ENCODE measurements around the gene FCN3.

The FCN3 gene

DNA sequence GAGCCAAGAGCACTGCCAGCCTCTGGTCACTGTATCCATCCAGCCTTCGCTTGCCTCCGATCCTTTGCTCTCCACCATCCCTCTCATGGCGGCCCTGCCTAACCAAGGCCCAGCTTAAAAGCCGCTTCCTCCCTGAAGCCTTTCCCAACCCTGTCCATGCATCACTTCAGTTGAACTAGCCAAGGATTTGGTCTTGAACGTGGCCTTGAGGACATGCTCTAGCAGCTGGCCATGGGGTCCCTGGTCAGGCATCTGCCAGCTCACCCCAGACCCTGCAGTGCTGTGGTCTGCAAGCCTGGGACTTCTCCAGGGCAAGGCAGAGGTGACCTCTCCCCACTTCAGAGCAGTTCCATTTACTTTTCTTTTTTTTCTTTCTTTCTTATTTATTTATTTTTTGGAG, 37.9 kb downstream of the FCN3 start:
- Histone ChIP-seq H3K4me1 (no peaks in the 10 kb centered on the region), H3K36me3 (peaks cover 17% of the 10 kb centered on the region), H3K9me3 (no peaks in the 10 kb centered on the region), H3K27me3 (no peaks in the 10 kb centered on the region), H3K4me3 (ENCODE audit: low read depth, low read length) (no peak overlapping the region)
- DNase-seq = no peak
- TF ChIP-seq, protein P1, sequence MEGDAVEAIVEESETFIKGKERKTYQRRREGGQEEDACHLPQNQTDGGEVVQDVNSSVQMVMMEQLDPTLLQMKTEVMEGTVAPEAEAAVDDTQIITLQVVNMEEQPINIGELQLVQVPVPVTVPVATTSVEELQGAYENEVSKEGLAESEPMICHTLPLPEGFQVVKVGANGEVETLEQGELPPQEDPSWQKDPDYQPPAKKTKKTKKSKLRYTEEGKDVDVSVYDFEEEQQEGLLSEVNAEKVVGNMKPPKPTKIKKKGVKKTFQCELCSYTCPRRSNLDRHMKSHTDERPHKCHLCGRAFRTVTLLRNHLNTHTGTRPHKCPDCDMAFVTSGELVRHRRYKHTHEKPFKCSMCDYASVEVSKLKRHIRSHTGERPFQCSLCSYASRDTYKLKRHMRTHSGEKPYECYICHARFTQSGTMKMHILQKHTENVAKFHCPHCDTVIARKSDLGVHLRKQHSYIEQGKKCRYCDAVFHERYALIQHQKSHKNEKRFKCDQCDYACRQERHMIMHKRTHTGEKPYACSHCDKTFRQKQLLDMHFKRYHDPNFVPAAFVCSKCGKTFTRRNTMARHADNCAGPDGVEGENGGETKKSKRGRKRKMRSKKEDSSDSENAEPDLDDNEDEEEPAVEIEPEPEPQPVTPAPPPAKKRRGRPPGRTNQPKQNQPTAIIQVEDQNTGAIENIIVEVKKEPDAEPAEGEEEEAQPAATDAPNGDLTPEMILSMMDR (IDR thresholded peaks at IDR 0.05; ENCODE audit: low read depth, low read length) = no peak

DNA sequence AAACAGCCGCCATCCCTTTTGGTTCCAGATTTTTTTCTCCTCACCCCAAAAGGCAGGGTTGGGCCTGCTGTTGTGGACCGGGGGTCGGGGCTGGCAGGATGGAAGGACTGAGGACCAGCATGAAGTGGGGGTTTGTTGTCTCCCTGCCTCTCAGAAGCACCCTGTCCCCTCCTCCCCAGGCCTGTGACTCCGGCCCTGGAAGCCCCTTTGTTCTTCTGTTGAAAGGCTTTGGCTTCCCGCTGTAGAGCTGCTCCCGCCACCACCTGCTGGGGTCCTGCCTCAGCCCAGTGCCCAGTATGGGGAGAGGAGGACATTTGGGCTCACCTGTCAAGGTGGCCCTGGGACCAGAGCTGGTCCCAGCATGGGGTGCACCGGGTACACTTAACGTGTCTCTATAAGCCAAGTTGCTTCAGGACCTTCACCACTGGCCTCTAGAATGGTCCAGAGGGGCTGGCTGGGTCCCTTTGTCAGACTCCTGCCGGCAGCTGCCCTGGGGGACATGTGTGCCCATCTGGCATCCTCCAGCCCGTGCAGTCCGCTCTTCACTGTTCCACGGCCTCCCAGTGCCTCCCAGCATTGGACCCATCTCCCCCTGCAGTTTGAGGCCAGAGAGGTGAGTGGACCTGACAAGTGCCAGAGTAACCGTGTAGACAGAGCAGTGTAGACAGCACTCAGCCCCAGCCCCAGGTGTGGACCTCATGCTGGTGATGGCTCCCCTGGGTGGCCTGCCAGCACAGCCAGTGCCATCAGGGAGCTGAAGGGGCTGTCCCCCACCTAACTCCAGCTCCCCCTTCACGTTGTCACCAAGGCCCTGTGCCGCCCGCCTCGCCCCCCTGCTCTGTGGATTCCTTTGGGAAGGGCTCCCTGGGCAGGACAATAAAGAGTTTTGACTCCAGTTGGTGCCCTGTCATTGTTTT, 38.9 kb downstream of the FCN3 start:
- Histone ChIP-seq H3K9me3 (no peaks in the 10 kb centered on the region), H3K36me3 (peaks cover 17% of the 10 kb centered on the region), H3K27me3 (no peaks in the 10 kb centered on the region), H3K4me1 (no peaks in the 10 kb centered on the region), H3K4me3 (ENCODE audit: low read depth, low read length) (no peak overlapping the region)
- DNase-seq = no peak
- TF ChIP-seq, protein P1 (IDR thresholded peaks at IDR 0.05; ENCODE audit: low read depth, low read length) = no peak

DNA sequence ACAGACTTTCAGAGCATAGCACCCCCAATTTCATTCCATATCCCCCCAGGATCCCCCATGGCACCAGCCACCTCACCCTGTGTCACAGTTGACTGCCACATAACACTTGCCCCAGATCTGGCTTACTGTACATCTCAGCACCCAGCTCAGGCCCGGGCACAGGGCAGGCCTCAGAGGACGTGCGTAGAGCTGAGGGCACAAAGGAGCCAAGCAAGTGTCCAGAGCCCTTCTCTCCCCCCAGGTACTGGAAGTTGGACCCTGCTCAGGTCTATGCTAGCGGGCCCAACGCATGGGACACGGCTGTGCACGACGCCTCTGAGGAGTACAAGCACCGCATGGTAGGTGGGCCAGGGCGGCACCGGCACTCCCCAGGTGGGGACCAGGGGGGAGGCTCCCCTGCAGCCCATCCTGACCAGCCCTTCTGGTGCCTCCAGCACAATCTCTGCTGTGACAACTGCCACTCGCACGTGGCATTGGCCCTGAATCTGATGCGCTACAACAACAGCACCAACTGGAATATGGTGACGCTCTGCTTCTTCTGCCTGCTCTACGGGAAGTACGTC, 40.8 kb downstream of the FCN3 start:
- Histone ChIP-seq H3K36me3 (peaks cover 17% of the 10 kb centered on the region), H3K27me3 (no peaks in the 10 kb centered on the region), H3K9me3 (no peaks in the 10 kb centered on the region), H3K4me3 (ENCODE audit: low read depth, low read length) (no peak overlapping the region), H3K4me1 (no peaks in the 10 kb centered on the region)
- TF ChIP-seq, protein P1 (IDR thresholded peaks at IDR 0.05; ENCODE audit: low read depth, low read length) = no peak
- no peak for DNase-seq

- H3K4me3 ChIP-seq (ENCODE audit: low read depth, low read length) = no peak overlapping the region
- no peaks in the 10 kb centered on the region for H3K9me3 ChIP-seq
- TF ChIP-seq, protein P1 (IDR thresholded peaks at IDR 0.05; ENCODE audit: low read depth, low read length) = peak; percentile 72
- no peaks in the 10 kb centered on the region for H3K27me3 ChIP-seq
- peak; percentile 45 for DNase-seq
- H3K4me1 ChIP-seq = no peaks in the 10 kb centered on the region
- peaks cover 17% of the 10 kb centered on the region for H3K36me3 ChIP-seq
Measured at GRCh38 chr1:27332536-27333281, 41.9 kb downstream of the FCN3 start.

- TF ChIP-seq, protein P1 (IDR thresholded peaks at IDR 0.05; ENCODE audit: low read depth, low read length) = no peak
- no peaks in the 10 kb centered on the region for H3K4me1 ChIP-seq
- DNase-seq = no peak
- H3K4me3 ChIP-seq (ENCODE audit: low read depth, low read length) = no peak overlapping the region
- no peaks in the 10 kb centered on the region for H3K9me3 ChIP-seq
- H3K36me3 ChIP-seq = peaks cover 17% of the 10 kb centered on the region
- no peaks in the 10 kb centered on the region for H3K27me3 ChIP-seq
Measured at GRCh38 chr1:27331922-27332321, 42.7 kb downstream of the FCN3 start.

All from BE2C (cell line).